ENCODE results near the gene RBM23.

GRCh38 chr14:22906073-22906472, 12.9 kb downstream of the RBM23 start:
- no peak for TF ChIP-seq YY1 (IDR thresholded peaks at IDR 0.05; ENCODE audit: insufficient read depth, insufficient read length)
- no peak for TF ChIP-seq SUZ12 (IDR thresholded peaks at IDR 0.05; ENCODE audit: extremely low read depth, insufficient read depth, insufficient read length)

Data from NT2/D1 (cell line).